PC-9 (cell line): ENCODE results near the gene CASKIN1. TPM values are rescaled to one million over a fixed set of nuclear protein-coding genes. Genes with fewer than 3 reads are reported as not detected.

ENCODE experiments used
- BruUV-seq: library from RNA; stranded (reverse); fragments of 400-500 nt; replicated peaks from 2 replicates; lab custom pipeline; 2021; lab: Mats Ljungman, UMichigan
- CTCF ChIA-PET: fragments of 300-600 bp; sonication (Branson Sonifier 250); formaldehyde crosslinking; loops from one replicate; lab custom pipeline; 2022; ENCODE audit warnings: antibody characterized with exemption; lab: Charles Lee
- POLR2A ChIA-PET: fragments of 300-600 bp; sonication (Branson Sonifier 250); formaldehyde crosslinking; loops from one replicate; lab custom pipeline; 2022; ENCODE audit warnings: antibody characterized with exemption; ENCODE audit not compliant: unreplicated experiment; lab: Charles Lee
- DNase-seq, 2 experiments: peaks; one replicate each; pipeline versions ENCODE4 v3.0.0 to v3.0.0-alpha.2; 2015 to 2022; ENCODE audit warnings: mixed read lengths in 1 of 2
- H2AFZ ChIP-seq: fragments of 200-600 bp; sonication (generic); 2 replicates; pipeline ENCODE4 v1.8.1; 2017; ENCODE audit warnings: antibody characterized with exemption
- H3F3A ChIP-seq: fragments of 200-600 bp; sonication (generic); 2 replicates; pipeline ENCODE4 v1.8.1; 2017; ENCODE audit warnings: antibody characterized with exemption, mild to moderate bottlenecking, low read depth; ENCODE audit not compliant: insufficient read depth
- H3K27ac ChIP-seq: fragments of 200-600 bp; sonication (generic); 2 replicates; pipeline ENCODE4 v1.6.1; 2016; ENCODE audit warnings: mixed run types
- H3K27me3 ChIP-seq: fragments of 200-600 bp; sonication (generic); 2 replicates; pipeline ENCODE4 v1.6.1; 2016; ENCODE audit warnings: low read depth, mixed run types; ENCODE audit not compliant: insufficient read depth
- H3K36me3 ChIP-seq: fragments of 200-600 bp; sonication (generic); 2 replicates; pipeline ENCODE4 v1.6.1; 2016; ENCODE audit warnings: low read depth, mixed run types
- H3K4me1 ChIP-seq: fragments of 200-600 bp; sonication (generic); replicated peaks from 2 replicates; pipeline ENCODE4 v1.6.1; 2016; ENCODE audit warnings: mixed run types; ENCODE audit not compliant: insufficient read depth
- H3K4me2 ChIP-seq: fragments of 200-600 bp; sonication (generic); 2 replicates; pipeline ENCODE4 v1.6.1; 2017; ENCODE audit warnings: mixed run types
- H3K4me3 ChIP-seq: fragments of 200-600 bp; sonication (generic); 2 replicates; pipeline ENCODE4 v1.6.1; 2016; ENCODE audit warnings: mixed run types
- H3K79me2 ChIP-seq: fragments of 200-600 bp; sonication (generic); 2 replicates; pipeline ENCODE4 v1.6.1; 2017; ENCODE audit warnings: low read depth, mixed run types
- H3K9me2 ChIP-seq: fragments of 200-600 bp; sonication (generic); 2 replicates; pipeline ENCODE4 v1.8.1; 2017; ENCODE audit warnings: mild to moderate bottlenecking; ENCODE audit not compliant: insufficient read depth
- H3K9me3 ChIP-seq: fragments of 200-600 bp; sonication (generic); 2 replicates; pipeline ENCODE4 v1.8.1; 2016; ENCODE audit warnings: low read depth; ENCODE audit not compliant: insufficient read depth
- H4K20me1 ChIP-seq: fragments of 200-600 bp; sonication (generic); 2 replicates; pipeline ENCODE4 v1.8.1; 2017; ENCODE audit not compliant: insufficient read depth
- EZH2 ChIP-seq: fragments of 200-600 bp; sonication (generic); IDR thresholded peaks from 2 replicates; pipeline ENCODE4 v1.8.0; 2017; ENCODE audit warnings: antibody characterized with exemption, low read depth
- intact Hi-C: fragments of 100-400 bp; cut with micrococcal nuclease; formaldehyde crosslinking; loops from one replicate; pipeline ENCODE4 v1.10.0; 2022; ENCODE audit not compliant: unreplicated experiment
- total RNA-seq: library from RNA; stranded (reverse); gene quantifications from 2 replicates; pipeline ENCODE4 v1.2.3, GENCODE V29; 2021
- TF ChIP-seq, protein P1 (sequence below): fragments of 200-600 bp; sonication (generic); conservative IDR thresholded peaks from 2 replicates; pipeline ENCODE4 v1.6.1; 2017; ENCODE audit warnings: mixed run types, antibody characterized with exemption, mild to moderate bottlenecking, moderate library complexity

The CASKIN1 gene
- total RNA-seq, 1 experiment from 2014 or later = 2.1 TPM

DNA sequence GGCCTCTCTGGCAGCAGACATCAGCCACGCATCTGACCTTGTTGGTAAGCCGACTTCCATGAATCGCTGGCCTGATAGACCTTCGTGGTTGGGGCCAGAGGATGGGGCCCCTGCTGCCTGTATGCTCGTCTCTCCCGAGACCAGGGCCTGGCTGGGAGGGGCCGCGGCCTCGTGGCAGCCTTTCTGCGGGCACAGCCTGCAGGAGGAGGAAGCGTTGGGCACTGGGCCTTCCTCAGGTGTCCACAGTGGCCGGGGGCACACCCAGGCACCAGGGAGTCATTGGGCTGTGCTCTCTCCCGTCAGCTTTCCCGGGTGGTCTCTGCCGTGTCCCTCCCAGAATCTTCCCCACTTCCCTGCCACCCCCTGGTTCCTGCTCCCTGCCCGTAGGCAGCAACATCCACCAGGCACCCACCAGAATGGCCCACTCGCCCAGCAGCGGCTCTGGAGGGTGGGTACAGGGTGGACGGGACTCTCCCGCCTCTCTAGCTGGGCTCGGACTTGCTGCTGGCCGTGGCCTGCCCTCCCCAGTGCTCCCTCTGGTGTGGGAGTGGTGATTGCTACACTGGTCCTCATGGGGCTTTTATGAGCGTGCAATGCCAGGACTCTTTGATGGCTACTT lies 33.3 kb upstream of the CASKIN1 start:
- peaks cover 4% of the 10 kb centered on the region; the same call in 1 of the 2 replicates for H3K36me3 ChIP-seq
- peaks cover 39% of the 10 kb centered on the region for H3K79me2 ChIP-seq
- 0 out of 2 replicates have a peak, but pooled peaks cover under 1% of the 10 kb centered on the region for H3F3A ChIP-seq
- H4K20me1 ChIP-seq = peaks cover 44% of the 10 kb centered on the region
- H3K27ac ChIP-seq = no peak overlapping the region
- H3K27me3 ChIP-seq = no peaks in the 10 kb centered on the region
- intact Hi-C loops = loop anchor here (10.0 kb wide), 1 partner anchor 675 kb away; no protein-coding TSS in a partner anchor
- no peak overlapping the region for H3K4me2 ChIP-seq
- H2AFZ ChIP-seq = no peak overlapping the region
- H3K4me1 ChIP-seq = peaks cover 18% of the 10 kb centered on the region
- no peak overlapping the region for H3K4me3 ChIP-seq
- no peak for DNase-seq
- CTCF ChIA-PET = no interaction called here
- POLR2A ChIA-PET = interaction anchor here (0.5 kb wide), 1 partner anchor 67 kb away, joined by 3 read pairs; no protein-coding TSS in a partner anchor
- no peak for TF ChIP-seq EZH2
- TF ChIP-seq, protein P1, sequence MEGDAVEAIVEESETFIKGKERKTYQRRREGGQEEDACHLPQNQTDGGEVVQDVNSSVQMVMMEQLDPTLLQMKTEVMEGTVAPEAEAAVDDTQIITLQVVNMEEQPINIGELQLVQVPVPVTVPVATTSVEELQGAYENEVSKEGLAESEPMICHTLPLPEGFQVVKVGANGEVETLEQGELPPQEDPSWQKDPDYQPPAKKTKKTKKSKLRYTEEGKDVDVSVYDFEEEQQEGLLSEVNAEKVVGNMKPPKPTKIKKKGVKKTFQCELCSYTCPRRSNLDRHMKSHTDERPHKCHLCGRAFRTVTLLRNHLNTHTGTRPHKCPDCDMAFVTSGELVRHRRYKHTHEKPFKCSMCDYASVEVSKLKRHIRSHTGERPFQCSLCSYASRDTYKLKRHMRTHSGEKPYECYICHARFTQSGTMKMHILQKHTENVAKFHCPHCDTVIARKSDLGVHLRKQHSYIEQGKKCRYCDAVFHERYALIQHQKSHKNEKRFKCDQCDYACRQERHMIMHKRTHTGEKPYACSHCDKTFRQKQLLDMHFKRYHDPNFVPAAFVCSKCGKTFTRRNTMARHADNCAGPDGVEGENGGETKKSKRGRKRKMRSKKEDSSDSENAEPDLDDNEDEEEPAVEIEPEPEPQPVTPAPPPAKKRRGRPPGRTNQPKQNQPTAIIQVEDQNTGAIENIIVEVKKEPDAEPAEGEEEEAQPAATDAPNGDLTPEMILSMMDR = no peak
- no peaks in the 10 kb centered on the region for H3K9me3 ChIP-seq
- no TSS peak for BruUV-seq
- no peaks in the 10 kb centered on the region for H3K9me2 ChIP-seq

DNA sequence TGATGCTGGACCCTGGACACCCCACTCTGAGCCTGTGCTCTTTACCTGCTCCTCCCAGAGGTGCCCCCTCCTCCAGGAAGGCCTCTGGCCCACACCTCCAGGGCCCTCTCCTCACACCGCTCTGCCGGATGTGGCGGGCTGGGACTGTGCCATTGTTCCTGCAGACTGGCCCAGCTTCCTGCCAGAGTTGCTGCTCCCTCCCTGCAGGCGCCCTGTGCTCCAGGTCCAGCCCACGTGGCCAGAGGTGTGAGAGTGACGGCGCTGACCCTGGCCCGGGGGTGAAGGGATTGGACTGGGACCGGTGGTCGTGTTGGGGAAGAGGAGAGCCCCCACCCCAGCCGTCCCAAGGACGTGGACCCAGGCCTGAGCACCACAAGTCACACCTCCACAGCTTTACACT lies 32.7 kb upstream of the CASKIN1 start:
- H2AFZ ChIP-seq = no peak overlapping the region
- no TSS peak for BruUV-seq
- peaks cover 46% of the 10 kb centered on the region for H3K79me2 ChIP-seq
- H3K4me3 ChIP-seq = no peak overlapping the region
- H4K20me1 ChIP-seq = peaks cover 41% of the 10 kb centered on the region
- H3K4me2 ChIP-seq = no peak overlapping the region
- no peak overlapping the region for H3K27ac ChIP-seq
- POLR2A ChIA-PET = no interaction called here
- peaks cover 20% of the 10 kb centered on the region for H3K4me1 ChIP-seq
- no peak for TF ChIP-seq EZH2
- TF ChIP-seq, protein P1 = no peak
- H3K9me2 ChIP-seq = no peaks in the 10 kb centered on the region
- DNase-seq = no peak
- H3F3A ChIP-seq = peaks cover 7% of the 10 kb centered on the region; the same call in 1 of the 2 replicates
- CTCF ChIA-PET = interaction anchor here (0.6 kb wide), 1 partner anchor 41 kb away, joined by 17 read pairs; no protein-coding TSS in a partner anchor
- H3K9me3 ChIP-seq = no peaks in the 10 kb centered on the region
- intact Hi-C loops = loop anchor here (10.0 kb wide), 1 partner anchor 676 kb away; no protein-coding TSS in a partner anchor
- no peaks in the 10 kb centered on the region for H3K27me3 ChIP-seq
- peaks cover 4% of the 10 kb centered on the region; the same call in 1 of the 2 replicates for H3K36me3 ChIP-seq

DNA sequence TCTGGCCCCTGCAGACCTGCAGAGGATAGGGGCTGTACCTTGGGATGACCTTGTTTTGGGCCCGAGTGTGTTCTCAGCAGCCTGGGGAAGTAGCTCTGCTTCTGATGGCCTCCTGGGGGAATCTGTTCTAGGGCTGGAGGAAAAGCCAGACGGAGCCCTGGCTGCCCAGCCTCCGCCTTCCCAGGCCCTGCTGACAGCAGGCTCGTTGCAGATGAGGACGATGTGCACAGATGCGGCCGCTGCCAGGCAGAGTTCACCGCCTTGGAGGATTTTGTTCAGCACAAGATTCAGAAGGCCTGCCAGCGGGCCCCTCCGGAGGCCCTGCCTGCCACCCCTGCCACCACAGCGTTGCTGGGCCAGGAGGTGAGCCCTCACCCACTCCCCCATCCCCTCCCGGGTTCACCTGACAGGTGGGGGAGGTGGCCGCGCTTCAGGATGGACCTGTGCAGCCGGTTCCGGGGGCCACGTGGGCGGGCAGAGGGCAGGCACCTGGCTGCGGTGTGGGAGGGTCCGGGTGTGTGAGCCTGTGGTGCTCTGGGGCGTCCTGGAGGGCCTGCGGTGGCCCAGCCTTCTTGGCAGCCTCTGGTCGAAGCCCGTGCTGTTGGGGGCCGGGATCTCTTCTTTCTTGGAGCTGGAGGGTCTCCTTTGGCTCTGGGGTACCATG lies 31.9 kb upstream of the CASKIN1 start:
- Histone ChIP-seq H3K9me2 (no peaks in the 10 kb centered on the region), H3K4me1 (peaks cover 20% of the 10 kb centered on the region), H3K4me2 (no peak overlapping the region), H3K9me3 (no peaks in the 10 kb centered on the region), H2AFZ (no peak overlapping the region), H3K79me2 (peaks cover 51% of the 10 kb centered on the region), H3K4me3 (no peak overlapping the region), H3K27ac (no peak overlapping the region), H4K20me1 (peaks cover 41% of the 10 kb centered on the region), H3K36me3 (peaks cover 4% of the 10 kb centered on the region; the same call in 1 of the 2 replicates), H3K27me3 (no peaks in the 10 kb centered on the region), H3F3A (peaks cover 13% of the 10 kb centered on the region; the same call in 1 of the 2 replicates)
- DNase-seq = no peak
- no TSS peak for BruUV-seq
- intact Hi-C loops = loop anchor here (10.0 kb wide), 1 partner anchor 677 kb away; no protein-coding TSS in a partner anchor
- ChIA-PET CTCF (interaction anchor here (0.5 to 0.6 kb wide), 2 partner anchors 40 to 86 kb away, joined by 8 to 17 read pairs; no protein-coding TSS in a partner anchor), POLR2A (no interaction called here)
- no peak for TF ChIP-seq EZH2
- TF ChIP-seq, protein P1 = no peak
